A204.1 (cell line): ENCODE data around the gene EMID1.

ENCODE experiments used
- FAIRE-seq: peaks from 2 replicates; lab custom pipeline; 2012; peaks lifted over from hg19 to GRCh38; lab: Jason Lieb, UNC

Gene EMID1

GRCh38 chr22:29260601-29261315, 55.1 kb downstream of the EMID1 start:
- no peak for FAIRE-seq

GRCh38 chr22:29263791-29264276, 58.1 kb downstream of the EMID1 start:
- FAIRE-seq: no peak

DNA sequence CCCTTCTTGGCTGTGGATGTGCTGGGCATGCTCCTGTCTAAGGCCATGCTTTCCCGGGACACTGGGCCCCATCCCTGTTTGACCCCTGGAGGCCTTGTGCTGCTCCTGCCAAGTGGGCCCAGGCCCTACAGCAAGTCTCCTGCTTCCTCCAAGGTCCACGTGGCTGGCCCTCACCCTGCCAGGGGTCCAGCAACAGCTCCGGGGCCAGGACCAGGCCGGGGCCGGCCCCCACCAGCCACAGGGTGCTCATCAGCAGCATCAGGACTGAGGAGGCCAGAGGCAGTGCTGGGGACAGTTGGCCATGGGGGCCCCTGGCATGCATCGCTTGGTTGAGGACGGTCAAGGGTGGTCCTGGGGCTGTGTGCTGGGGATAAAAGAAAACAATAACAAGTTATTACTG, 59.6 kb downstream of the EMID1 start:
- FAIRE-seq: no peak

DNA sequence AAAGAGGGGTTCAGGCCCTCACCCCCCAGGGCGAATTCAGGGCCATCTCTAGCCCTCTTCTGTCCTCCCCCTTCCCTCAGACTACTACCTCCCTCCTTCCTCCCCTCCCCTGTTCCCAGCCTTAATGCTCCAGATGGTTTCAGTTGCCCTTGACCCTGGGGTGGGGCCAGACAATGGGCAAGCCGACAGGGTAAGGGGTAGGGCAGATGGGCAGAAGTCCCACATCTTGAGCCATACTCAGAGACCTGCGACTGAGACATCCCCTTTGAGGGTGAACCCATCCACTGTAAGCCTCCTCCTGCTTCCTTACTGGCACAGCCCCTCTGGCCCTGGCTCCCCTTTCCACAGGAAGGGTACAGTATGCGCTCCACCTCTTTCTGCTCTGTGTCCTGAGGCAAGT, 60.2 kb downstream of the EMID1 start:
- FAIRE-seq: no peak

GRCh38 chr22:29266564-29267461, 61.1 kb downstream of the EMID1 start:
- FAIRE-seq: no peak

- FAIRE-seq: no peak
Measured at GRCh38 chr22:29267462-29267857, 61.8 kb downstream of the EMID1 start.

DNA sequence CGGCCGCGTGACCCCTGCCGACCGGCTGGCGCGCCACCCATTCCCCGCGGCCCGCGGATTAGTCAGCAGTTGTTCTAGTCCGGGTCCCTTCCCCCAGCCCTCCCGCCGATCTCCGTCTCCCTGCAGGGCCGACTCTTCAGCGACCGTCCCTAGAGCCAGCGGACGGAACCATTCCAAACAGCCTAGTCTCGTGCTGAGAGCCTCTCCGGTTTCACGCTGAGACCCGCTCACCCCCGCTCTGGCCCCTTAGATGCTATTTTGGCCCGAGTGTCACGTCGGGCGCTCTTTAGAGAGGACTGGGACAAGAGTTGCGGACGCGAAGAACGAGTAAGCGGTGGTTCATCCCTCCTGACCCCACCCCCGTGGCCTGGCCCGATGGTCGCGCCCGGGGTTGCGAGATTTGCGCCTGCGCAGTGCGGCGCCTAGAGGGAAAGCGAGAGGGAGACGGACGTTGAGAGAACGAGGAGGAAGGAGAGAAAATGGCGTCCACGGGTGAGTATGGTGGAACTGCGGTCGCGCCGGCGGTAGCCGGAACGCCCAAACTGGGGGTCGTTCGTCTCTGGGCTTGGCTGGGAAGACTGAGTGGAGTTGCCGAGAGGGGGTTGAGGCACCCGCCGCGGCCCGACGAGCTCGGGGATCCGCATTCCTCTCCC, 62.3 kb downstream of the EMID1 start, which contains the start of the genes EWSR1 and RHBDD3:
Gene EWSR1 (plus strand): TSS at position 411 of the 653 bp plus-strand sequence. CDS start 69 bp downstream, at position 480.
Gene RHBDD3 (minus strand): TSS at position 124 of the 653 bp plus-strand sequence. CDS start 2,355 bp downstream, outside the sequence.
- FAIRE-seq: peak; percentile 27

GRCh38 chr22:29268511-29269229, 63.0 kb downstream of the EMID1 start:
- no peak for FAIRE-seq

- FAIRE-seq: no peak
Measured at GRCh38 chr22:29269230-29269604, 63.5 kb downstream of the EMID1 start.

DNA sequence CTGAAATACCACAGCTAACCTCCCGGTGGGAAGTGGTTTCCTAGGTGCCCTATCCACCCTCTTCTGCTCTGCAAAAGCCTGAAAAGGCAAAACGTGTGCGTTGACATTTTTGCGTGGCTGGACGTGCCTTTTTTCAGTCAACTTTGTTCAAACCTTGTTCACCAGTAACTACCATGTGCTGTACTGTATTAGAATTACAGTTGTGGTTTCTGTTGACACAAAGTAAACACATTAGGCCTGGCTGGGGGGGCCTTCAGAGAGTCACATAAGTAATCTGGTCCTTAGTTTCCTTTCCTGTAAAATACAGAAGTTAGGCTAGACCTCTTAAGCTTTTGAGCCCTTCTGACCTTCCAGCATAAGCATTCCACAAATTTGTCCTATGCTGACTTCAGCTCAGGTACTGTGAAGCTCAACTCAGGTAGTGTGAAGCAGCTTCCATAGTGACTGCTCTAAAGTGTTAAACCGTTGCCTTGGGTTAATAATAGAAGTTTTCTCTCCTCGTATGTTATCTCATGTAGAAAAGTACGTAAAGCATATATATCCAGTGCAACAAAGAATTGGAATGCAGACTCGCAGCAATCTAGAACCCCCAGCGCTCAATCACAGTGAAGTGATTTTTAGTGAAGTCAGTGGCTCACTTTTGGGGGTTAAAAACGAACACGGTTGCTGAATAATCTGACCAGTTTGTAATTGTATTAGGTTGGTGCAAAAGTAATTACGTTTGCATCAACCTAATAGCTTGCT, 64.2 kb downstream of the EMID1 start:
- FAIRE-seq: no peak

DNA sequence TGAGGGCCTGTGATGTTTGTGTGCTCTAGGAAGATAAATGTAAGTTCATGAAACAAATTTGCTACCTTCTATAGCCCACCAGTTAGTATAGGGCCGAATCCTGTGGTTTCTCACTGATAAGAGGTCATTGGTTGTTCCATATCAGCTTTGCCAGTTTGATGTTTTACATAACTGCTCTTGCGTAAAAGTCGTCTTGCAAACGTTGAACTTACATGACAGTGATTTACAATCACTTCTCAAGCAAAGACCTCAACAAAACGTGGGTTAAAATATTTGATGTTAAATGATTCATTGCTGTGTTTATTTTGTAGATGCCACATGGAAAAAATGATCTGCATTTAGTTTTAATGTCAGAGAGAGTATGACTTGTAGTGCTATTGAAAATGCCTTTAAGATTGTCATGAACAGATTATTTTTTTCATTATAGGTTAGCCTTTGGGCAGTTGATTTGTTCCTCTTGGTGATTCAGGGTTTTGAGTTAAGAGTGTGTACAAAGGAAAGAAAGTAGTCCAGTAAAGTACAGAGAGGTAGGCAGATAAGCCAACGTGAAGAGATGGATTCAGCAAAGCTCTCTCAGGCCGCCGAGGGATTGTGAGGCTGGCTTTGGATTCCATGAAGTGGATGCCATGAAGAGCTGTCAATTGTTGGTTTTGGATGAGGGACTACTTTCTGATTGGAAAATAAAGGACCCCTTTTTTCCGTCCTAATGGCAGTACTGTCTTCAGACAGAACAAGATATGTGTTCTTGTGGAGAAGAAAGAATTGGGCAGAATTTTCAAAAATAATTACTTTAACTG, 65.0 kb downstream of the EMID1 start:
- FAIRE-seq: no peak

- FAIRE-seq: no peak
Measured at GRCh38 chr22:29272624-29273023, 66.9 kb downstream of the EMID1 start.

GRCh38 chr22:29275167-29275566, 69.5 kb downstream of the EMID1 start:
- no peak for FAIRE-seq

DNA sequence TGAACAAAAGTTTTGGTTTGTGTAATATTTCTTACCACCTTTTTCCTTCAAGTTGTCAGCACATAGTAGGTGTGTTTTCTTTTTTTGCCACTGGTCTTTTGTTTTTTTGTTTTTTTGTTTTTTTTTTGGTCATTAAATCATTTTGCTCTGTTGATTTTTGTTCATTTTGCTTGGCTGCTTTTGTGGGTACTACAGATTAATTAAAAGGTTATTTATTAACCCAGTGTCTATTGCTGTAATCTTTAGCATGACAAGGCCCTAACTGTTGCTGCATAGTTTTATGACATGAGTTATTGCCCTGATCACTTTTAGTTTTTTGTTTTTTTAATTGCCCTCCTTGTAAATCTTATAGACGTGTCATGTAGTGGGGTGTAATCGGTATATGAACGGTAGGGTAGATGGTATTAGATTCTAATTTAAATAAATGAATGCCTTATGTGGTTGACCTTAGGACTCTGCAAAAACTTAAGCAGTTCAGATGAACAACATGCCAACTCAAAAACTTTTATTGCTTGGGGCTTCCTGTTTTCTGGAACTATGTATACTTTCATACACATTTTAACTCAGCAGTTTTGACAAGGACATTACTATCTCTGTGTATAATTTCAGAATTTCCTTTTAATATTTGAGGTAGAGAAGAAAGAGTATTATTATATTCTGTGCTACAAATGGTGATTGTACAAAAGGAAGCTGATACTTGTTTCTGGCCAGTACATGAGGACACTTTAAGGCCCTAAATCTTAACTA, 70.3 kb downstream of the EMID1 start:
- FAIRE-seq: no peak

GRCh38 chr22:29277927-29278326, 72.2 kb downstream of the EMID1 start:
- FAIRE-seq: no peak

- FAIRE-seq: no peak
Measured at GRCh38 chr22:29284196-29284595, 78.5 kb downstream of the EMID1 start.

- no peak for FAIRE-seq
Measured at GRCh38 chr22:29288837-29289236, 83.1 kb downstream of the EMID1 start.

DNA sequence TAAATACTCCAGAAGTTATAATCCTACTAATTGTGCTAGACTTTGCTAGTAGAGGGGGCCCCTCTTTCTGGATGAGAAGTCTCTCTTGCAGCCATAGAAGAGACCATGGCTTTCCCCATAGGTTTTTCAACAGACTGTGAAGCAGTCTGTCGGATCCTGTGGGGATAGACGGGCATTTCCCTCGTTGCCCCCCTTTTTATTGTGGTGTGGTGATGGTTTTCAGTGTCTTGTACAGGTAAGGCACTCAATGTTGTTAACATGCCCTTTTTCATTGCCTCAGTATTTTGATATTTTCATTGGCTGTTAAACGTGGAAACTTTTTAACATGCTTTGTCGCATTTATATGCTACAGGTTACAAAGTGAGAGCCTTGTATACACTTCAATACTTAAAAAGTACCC, 84.4 kb downstream of the EMID1 start:
- no peak for FAIRE-seq

GRCh38 chr22:29291215-29291614, 85.5 kb downstream of the EMID1 start:
- no peak for FAIRE-seq

GRCh38 chr22:29292379-29292778, 86.7 kb downstream of the EMID1 start:
- no peak for FAIRE-seq
